Osteocyte (in vitro differentiated cells): ENCODE results near the gene COCH. TPM values are rescaled to one million over a fixed set of nuclear protein-coding genes. Genes with fewer than 3 reads are reported as not detected.

Experiments
- DNase-seq: peaks from one replicate; pipeline ENCODE4 v3.0.0; 2021; ENCODE audit warnings: mixed read lengths; ENCODE audit not compliant: unreplicated experiment; ENCODE audit errors: extremely low spot score
- H3K27ac Mint-ChIP-seq: one replicate; pipeline ENCODE4 v1.8.0; 2021; ENCODE audit warnings: mild to moderate bottlenecking, mixed read lengths; ENCODE audit not compliant: unreplicated experiment
- H3K27me3 Mint-ChIP-seq: one replicate; pipeline ENCODE4 v1.8.0; 2021; ENCODE audit warnings: mixed read lengths; ENCODE audit not compliant: unreplicated experiment
- H3K36me3 Mint-ChIP-seq: one replicate; pipeline ENCODE4 v1.8.0; 2021; ENCODE audit warnings: mixed read lengths; ENCODE audit not compliant: unreplicated experiment
- H3K4me1 Mint-ChIP-seq: one replicate; pipeline ENCODE4 v1.8.0; 2021; ENCODE audit warnings: mixed read lengths; ENCODE audit not compliant: unreplicated experiment
- H3K4me3 Mint-ChIP-seq: one replicate; pipeline ENCODE4 v1.8.0; 2021; ENCODE audit warnings: mild to moderate bottlenecking, moderate library complexity, mixed read lengths; ENCODE audit not compliant: unreplicated experiment
- H3K9me3 Mint-ChIP-seq: one replicate; pipeline ENCODE4 v1.8.0; 2021; ENCODE audit warnings: mixed read lengths; ENCODE audit not compliant: unreplicated experiment
- CTCF ChIP-seq: fragments of 200-600 bp; sonication (generic); IDR thresholded peaks from 2 replicates; pipeline ENCODE4 v1.5.0; 2021; ENCODE audit warnings: antibody characterized with exemption, mild to moderate bottlenecking, moderate library complexity
- total RNA-seq: library from RNA; stranded (reverse); gene quantifications from 2 replicates; pipeline ENCODE4 v1.2.1, GENCODE V29; 2021

COCH gene
- total RNA-seq, 1 donor from 2014 or later: 6.0 TPM

GRCh38 chr14:30840086-30840779 lies 34.1 kb upstream of the COCH start:
- Mint-ChIP-seq H3K4me3 (no peak overlapping the region), H3K4me1 (no peaks in the 10 kb centered on the region), H3K36me3 (no peaks in the 10 kb centered on the region), H3K9me3 (peaks cover 1% of the 10 kb centered on the region), H3K27ac (no peak overlapping the region), H3K27me3 (peaks cover 41% of the 10 kb centered on the region)
- no peak for DNase-seq
- TF ChIP-seq CTCF: no peak

- DNase-seq: no peak
- H3K36me3 Mint-ChIP-seq: no peaks in the 10 kb centered on the region
- H3K9me3 Mint-ChIP-seq: no peaks in the 10 kb centered on the region
- TF ChIP-seq CTCF: no peak
- peaks cover 51% of the 10 kb centered on the region for H3K27me3 Mint-ChIP-seq
- H3K27ac Mint-ChIP-seq: no peak overlapping the region
- H3K4me1 Mint-ChIP-seq: no peaks in the 10 kb centered on the region
- no peak overlapping the region for H3K4me3 Mint-ChIP-seq
These were observed 31.9 kb upstream of the COCH start for GRCh38 chr14:30842431-30842830.

GRCh38 chr14:30848449-30849240 lies 25.7 kb upstream of the COCH start:
- Mint-ChIP-seq H3K36me3 (no peaks in the 10 kb centered on the region), H3K27me3 (peaks cover 61% of the 10 kb centered on the region), H3K4me3 (no peak overlapping the region), H3K27ac (no peak overlapping the region), H3K9me3 (no peaks in the 10 kb centered on the region), H3K4me1 (no peaks in the 10 kb centered on the region)
- DNase-seq: no peak
- no peak for TF ChIP-seq CTCF

GRCh38 chr14:30849354-30849753 lies 25.0 kb upstream of the COCH start:
- no peak overlapping the region for H3K27ac Mint-ChIP-seq
- H3K9me3 Mint-ChIP-seq: no peaks in the 10 kb centered on the region
- H3K4me1 Mint-ChIP-seq: no peaks in the 10 kb centered on the region
- DNase-seq: no peak
- no peak overlapping the region for H3K4me3 Mint-ChIP-seq
- no peaks in the 10 kb centered on the region for H3K36me3 Mint-ChIP-seq
- H3K27me3 Mint-ChIP-seq: peaks cover 61% of the 10 kb centered on the region
- no peak for TF ChIP-seq CTCF

- no peak for TF ChIP-seq CTCF
- H3K4me3 Mint-ChIP-seq: no peak overlapping the region
- no peaks in the 10 kb centered on the region for H3K4me1 Mint-ChIP-seq
- H3K9me3 Mint-ChIP-seq: no peaks in the 10 kb centered on the region
- H3K27me3 Mint-ChIP-seq: peaks cover 59% of the 10 kb centered on the region
- H3K36me3 Mint-ChIP-seq: no peaks in the 10 kb centered on the region
- no peak overlapping the region for H3K27ac Mint-ChIP-seq
- DNase-seq: no peak
These were observed 24.4 kb upstream of the COCH start for GRCh38 chr14:30849983-30850382.
